NAMALWA (cell line): Measurements from ENCODE around the gene CST3.
A peak's percentile ranks its signal among the peaks of the same experiment; 100 is the strongest.
"Not testable (repeated sequence)": the region's sequence is repeated elsewhere in the genome, so short reads cannot be mapped to it uniquely, and the experiment has no call there.

ENCODE experiments used
- DNase-seq: peaks from one replicate; pipeline ENCODE4 v3.0.0-alpha.2; 2015; ENCODE audit warnings: low spot score

CST3 gene

GRCh38 chr20:23637282-23638221, at the start of gene CST3:
Gene CST3 (minus strand): TSS chr20:23637955. CDS start chr20:23637862, 93 bp downstream.
- DNase-seq = no peak

GRCh38 chr20:23686046-23686750, 48.4 kb upstream of the CST3 start:
- no peak for DNase-seq

- DNase-seq = not testable (repeated sequence)
Measured at GRCh38 chr20:23685529-23685896, 47.8 kb upstream of the CST3 start.

GRCh38 chr20:23684261-23684660, 46.5 kb upstream of the CST3 start:
- no peak for DNase-seq

GRCh38 chr20:23683807-23684206, 46.1 kb upstream of the CST3 start:
- DNase-seq = no peak

GRCh38 chr20:23683281-23683680, 45.5 kb upstream of the CST3 start:
- DNase-seq = no peak

GRCh38 chr20:23680146-23680545, 42.4 kb upstream of the CST3 start:
- DNase-seq = no peak

GRCh38 chr20:23679133-23680092, 41.7 kb upstream of the CST3 start:
- DNase-seq = no peak

GRCh38 chr20:23673209-23673608, 35.5 kb upstream of the CST3 start:
- no peak for DNase-seq

GRCh38 chr20:23672158-23672557, 34.4 kb upstream of the CST3 start:
- DNase-seq = no peak

- DNase-seq = no peak
Measured at GRCh38 chr20:23671479-23671878, 33.7 kb upstream of the CST3 start.

- DNase-seq = no peak
Measured at GRCh38 chr20:23670361-23670760, 32.6 kb upstream of the CST3 start.

- DNase-seq = no peak
Measured at GRCh38 chr20:23669866-23670265, 32.1 kb upstream of the CST3 start.

GRCh38 chr20:23669327-23669726, 31.6 kb upstream of the CST3 start:
- no peak for DNase-seq

- peak; percentile 76 for DNase-seq
Measured at GRCh38 chr20:23668477-23668951, 30.8 kb upstream of the CST3 start.

GRCh38 chr20:23667666-23668065, 29.9 kb upstream of the CST3 start:
- DNase-seq = no peak

- no peak for DNase-seq
Measured at GRCh38 chr20:23666698-23667097, 28.9 kb upstream of the CST3 start.

- no peak for DNase-seq
Measured at GRCh38 chr20:23666189-23666588, 28.4 kb upstream of the CST3 start.

GRCh38 chr20:23664954-23665353, 27.2 kb upstream of the CST3 start:
- DNase-seq = no peak

GRCh38 chr20:23664046-23664445, 26.3 kb upstream of the CST3 start:
- DNase-seq = not testable (repeated sequence)

GRCh38 chr20:23663180-23663579, 25.4 kb upstream of the CST3 start:
- no peak for DNase-seq
